ENCODE measurements around the gene SP6. TPM values are rescaled to one million over a fixed set of nuclear protein-coding genes. Genes with fewer than 3 reads are reported as not detected.

SP6 gene
- total and polyA plus RNA-seq, 2 of the 8 experiments (the other 6 are each of a cell fraction or from before 2014, with no cell fraction given), result 1.2 to 1.5 TPM

- TF ChIP-seq, protein P1, sequence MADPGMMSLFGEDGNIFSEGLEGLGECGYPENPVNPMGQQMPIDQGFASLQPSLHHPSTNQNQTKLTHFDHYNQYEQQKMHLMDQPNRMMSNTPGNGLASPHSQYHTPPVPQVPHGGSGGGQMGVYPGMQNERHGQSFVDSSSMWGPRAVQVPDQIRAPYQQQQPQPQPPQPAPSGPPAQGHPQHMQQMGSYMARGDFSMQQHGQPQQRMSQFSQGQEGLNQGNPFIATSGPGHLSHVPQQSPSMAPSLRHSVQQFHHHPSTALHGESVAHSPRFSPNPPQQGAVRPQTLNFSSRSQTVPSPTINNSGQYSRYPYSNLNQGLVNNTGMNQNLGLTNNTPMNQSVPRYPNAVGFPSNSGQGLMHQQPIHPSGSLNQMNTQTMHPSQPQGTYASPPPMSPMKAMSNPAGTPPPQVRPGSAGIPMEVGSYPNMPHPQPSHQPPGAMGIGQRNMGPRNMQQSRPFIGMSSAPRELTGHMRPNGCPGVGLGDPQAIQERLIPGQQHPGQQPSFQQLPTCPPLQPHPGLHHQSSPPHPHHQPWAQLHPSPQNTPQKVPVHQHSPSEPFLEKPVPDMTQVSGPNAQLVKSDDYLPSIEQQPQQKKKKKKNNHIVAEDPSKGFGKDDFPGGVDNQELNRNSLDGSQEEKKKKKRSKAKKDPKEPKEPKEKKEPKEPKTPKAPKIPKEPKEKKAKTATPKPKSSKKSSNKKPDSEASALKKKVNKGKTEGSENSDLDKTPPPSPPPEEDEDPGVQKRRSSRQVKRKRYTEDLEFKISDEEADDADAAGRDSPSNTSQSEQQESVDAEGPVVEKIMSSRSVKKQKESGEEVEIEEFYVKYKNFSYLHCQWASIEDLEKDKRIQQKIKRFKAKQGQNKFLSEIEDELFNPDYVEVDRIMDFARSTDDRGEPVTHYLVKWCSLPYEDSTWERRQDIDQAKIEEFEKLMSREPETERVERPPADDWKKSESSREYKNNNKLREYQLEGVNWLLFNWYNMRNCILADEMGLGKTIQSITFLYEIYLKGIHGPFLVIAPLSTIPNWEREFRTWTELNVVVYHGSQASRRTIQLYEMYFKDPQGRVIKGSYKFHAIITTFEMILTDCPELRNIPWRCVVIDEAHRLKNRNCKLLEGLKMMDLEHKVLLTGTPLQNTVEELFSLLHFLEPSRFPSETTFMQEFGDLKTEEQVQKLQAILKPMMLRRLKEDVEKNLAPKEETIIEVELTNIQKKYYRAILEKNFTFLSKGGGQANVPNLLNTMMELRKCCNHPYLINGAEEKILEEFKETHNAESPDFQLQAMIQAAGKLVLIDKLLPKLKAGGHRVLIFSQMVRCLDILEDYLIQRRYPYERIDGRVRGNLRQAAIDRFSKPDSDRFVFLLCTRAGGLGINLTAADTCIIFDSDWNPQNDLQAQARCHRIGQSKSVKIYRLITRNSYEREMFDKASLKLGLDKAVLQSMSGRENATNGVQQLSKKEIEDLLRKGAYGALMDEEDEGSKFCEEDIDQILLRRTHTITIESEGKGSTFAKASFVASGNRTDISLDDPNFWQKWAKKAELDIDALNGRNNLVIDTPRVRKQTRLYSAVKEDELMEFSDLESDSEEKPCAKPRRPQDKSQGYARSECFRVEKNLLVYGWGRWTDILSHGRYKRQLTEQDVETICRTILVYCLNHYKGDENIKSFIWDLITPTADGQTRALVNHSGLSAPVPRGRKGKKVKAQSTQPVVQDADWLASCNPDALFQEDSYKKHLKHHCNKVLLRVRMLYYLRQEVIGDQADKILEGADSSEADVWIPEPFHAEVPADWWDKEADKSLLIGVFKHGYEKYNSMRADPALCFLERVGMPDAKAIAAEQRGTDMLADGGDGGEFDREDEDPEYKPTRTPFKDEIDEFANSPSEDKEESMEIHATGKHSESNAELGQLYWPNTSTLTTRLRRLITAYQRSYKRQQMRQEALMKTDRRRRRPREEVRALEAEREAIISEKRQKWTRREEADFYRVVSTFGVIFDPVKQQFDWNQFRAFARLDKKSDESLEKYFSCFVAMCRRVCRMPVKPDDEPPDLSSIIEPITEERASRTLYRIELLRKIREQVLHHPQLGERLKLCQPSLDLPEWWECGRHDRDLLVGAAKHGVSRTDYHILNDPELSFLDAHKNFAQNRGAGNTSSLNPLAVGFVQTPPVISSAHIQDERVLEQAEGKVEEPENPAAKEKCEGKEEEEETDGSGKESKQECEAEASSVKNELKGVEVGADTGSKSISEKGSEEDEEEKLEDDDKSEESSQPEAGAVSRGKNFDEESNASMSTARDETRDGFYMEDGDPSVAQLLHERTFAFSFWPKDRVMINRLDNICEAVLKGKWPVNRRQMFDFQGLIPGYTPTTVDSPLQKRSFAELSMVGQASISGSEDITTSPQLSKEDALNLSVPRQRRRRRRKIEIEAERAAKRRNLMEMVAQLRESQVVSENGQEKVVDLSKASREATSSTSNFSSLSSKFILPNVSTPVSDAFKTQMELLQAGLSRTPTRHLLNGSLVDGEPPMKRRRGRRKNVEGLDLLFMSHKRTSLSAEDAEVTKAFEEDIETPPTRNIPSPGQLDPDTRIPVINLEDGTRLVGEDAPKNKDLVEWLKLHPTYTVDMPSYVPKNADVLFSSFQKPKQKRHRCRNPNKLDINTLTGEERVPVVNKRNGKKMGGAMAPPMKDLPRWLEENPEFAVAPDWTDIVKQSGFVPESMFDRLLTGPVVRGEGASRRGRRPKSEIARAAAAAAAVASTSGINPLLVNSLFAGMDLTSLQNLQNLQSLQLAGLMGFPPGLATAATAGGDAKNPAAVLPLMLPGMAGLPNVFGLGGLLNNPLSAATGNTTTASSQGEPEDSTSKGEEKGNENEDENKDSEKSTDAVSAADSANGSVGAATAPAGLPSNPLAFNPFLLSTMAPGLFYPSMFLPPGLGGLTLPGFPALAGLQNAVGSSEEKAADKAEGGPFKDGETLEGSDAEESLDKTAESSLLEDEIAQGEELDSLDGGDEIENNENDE (IDR thresholded peaks at IDR 0.05; ENCODE audit: insufficient replicate concordance, low read length), result no peak
- no peak for TF ChIP-seq JUND (IDR thresholded peaks at IDR 0.05; ENCODE audit: low read length)
- TF ChIP-seq RNF2 (IDR thresholded peaks at IDR 0.05; ENCODE audit: borderline replicate concordance, low read depth, low read length, missing control alignments, poor library complexity, severe bottlenecking), result no peak
- TF ChIP-seq TBP (IDR thresholded peaks at IDR 0.05; ENCODE audit: low read depth, low read length), result no peak
- no peak for TF ChIP-seq RXRA (IDR thresholded peaks at IDR 0.05; ENCODE audit: insufficient read depth, low read depth, low read length)
- TF ChIP-seq MAFK (IDR thresholded peaks at IDR 0.05; ENCODE audit: low read depth, low read length), result no peak
- TF ChIP-seq ATF3 (IDR thresholded peaks at IDR 0.05; ENCODE audit: insufficient read depth, low read depth, low read length), result no peak
- TF ChIP-seq MAX (IDR thresholded peaks at IDR 0.05), result no peak
- TF ChIP-seq CHD2 (IDR thresholded peaks at IDR 0.05; ENCODE audit: low read length), result no peak
- no peak for TF ChIP-seq RFX5 (IDR thresholded peaks at IDR 0.05; ENCODE audit: borderline replicate concordance, low read depth, low read length)
Measured at GRCh38 chr17:47831934-47832327, 19.0 kb downstream of the SP6 start (continued).

Data from H1 (cell line).